Activated T-helper 17 cell treated with anti-CD3 and anti-CD28 coated beads, Interleukin-2, amount 50 U/mL, for 72 hours (primary cell): ENCODE measurements around the gene MASP1. TPM values are rescaled to one million over a fixed set of nuclear protein-coding genes. Genes with fewer than 3 reads are reported as not detected.

Experiments
- total RNA-seq, 2 donors: library from RNA; stranded (reverse); gene quantifications; one replicate each; pipeline ENCODE4 v1.2.3, GENCODE V29; 2022

Gene MASP1
- total RNA-seq, 2 donors from 2014 or later, result not detected

Other genes with a start within 250 kb of the MASP1 start
- 10 to 100 TPM; 18.1 to 26.8 TPM for gene RPL39L, start 152.2 kb downstream of the MASP1 start, total RNA-seq
- gene RTP1, start 94.3 kb downstream of the MASP1 start, total RNA-seq, result not detected
- gene RTP4, start 76.6 kb upstream of the MASP1 start, total RNA-seq, result 1 to 10 TPM in 1 of 2 donors, under 1 TPM in 1; 0.98 to 3.1 TPM